DOHH2 (cell line): ENCODE results near the gene MSMP.

Experiments used
- H3F3A ChIP-seq: fragments of 200-600 bp; sonication (generic), shearing (Covaris generic); 2 replicates; pipeline ENCODE4 v1.6.0; 2016; ENCODE audit warnings: antibody characterized with exemption, mild to moderate bottlenecking; ENCODE audit not compliant: control insufficient read depth, insufficient read depth
- H3K27ac ChIP-seq: fragments of 200-600 bp; sonication (generic); 2 replicates; pipeline ENCODE4 v1.5.1; 2014; ENCODE audit warnings: low read depth, mild to moderate bottlenecking, low read length, moderate library complexity
- H3K27me3 ChIP-seq: fragments of 200-600 bp; sonication (generic); 2 replicates; pipeline ENCODE4 v1.6.1; 2014; ENCODE audit warnings: mild to moderate bottlenecking, low read length, mixed read lengths; ENCODE audit not compliant: control insufficient read depth
- H3K36me3 ChIP-seq: fragments of 200-600 bp; sonication (generic); 2 replicates; pipeline ENCODE4 v1.6.1; 2014; ENCODE audit warnings: mild to moderate bottlenecking, low read length, moderate library complexity, mixed read lengths; ENCODE audit not compliant: control insufficient read depth
- H3K4me1 ChIP-seq: fragments of 200-600 bp; sonication (generic); 2 replicates; pipeline ENCODE4 v1.6.1; 2014; ENCODE audit warnings: mild to moderate bottlenecking, low read length, mixed read lengths; ENCODE audit not compliant: control insufficient read depth
- H3K4me2 ChIP-seq: fragments of 200-600 bp; sonication (generic); 2 replicates; pipeline ENCODE4 v1.6.0; 2014; ENCODE audit warnings: mild to moderate bottlenecking, low read length, moderate library complexity
- H3K4me3 ChIP-seq: fragments of 200-600 bp; sonication (generic); 2 replicates; pipeline ENCODE4 v1.5.1; 2014; ENCODE audit warnings: mild to moderate bottlenecking, low read length, mixed read lengths
- H3K79me2 ChIP-seq: fragments of 200-600 bp; sonication (generic); 2 replicates; pipeline ENCODE4 v1.6.1; 2014; ENCODE audit warnings: mild to moderate bottlenecking, low read length, mixed read lengths; ENCODE audit not compliant: control insufficient read depth
- H3K9me2 ChIP-seq: fragments of 200-600 bp; sonication (generic); replicated peaks from 2 replicates; pipeline ENCODE4 v1.6.1; 2014; ENCODE audit warnings: mild to moderate bottlenecking, low read length, mixed read lengths; ENCODE audit not compliant: control insufficient read depth
- H3K9me3 ChIP-seq: fragments of 200-600 bp; sonication (generic); 2 replicates; pipeline ENCODE4 v1.6.1; 2014; ENCODE audit warnings: antibody characterized with exemption, low read length, mixed read lengths; ENCODE audit not compliant: control insufficient read depth, insufficient read depth
- H4K20me1 ChIP-seq: fragments of 200-600 bp; sonication (generic); 2 replicates; pipeline ENCODE4 v1.6.0; 2014; ENCODE audit warnings: low read depth, mild to moderate bottlenecking, antibody characterized with exemption, low read length, moderate library complexity; ENCODE audit not compliant: control insufficient read depth, insufficient read depth
- CTCF ChIP-seq: fragments of 200-600 bp; sonication (generic); IDR thresholded peaks from one replicate; pipeline ENCODE4 v1.5.1; 2014; ENCODE audit warnings: antibody characterized with exemption, mild to moderate bottlenecking, low read depth, low read length; ENCODE audit not compliant: poor library complexity, severe bottlenecking
- EZH2phosphoT487 ChIP-seq: fragments of 200-600 bp; sonication (generic); IDR thresholded peaks from 2 replicates; pipeline ENCODE4 v1.6.1; 2017; ENCODE audit warnings: borderline replicate concordance, mild to moderate bottlenecking, antibody characterized with exemption, low read length, moderate library complexity, mixed read lengths

The MSMP gene

GRCh38 chr9:35738186-35738585, 15.9 kb downstream of the MSMP start:
- H3K27me3 ChIP-seq = no peaks in the 10 kb centered on the region
- peaks cover 6% of the 10 kb centered on the region for H3K79me2 ChIP-seq
- no peak for TF ChIP-seq EZH2phosphoT487
- TF ChIP-seq CTCF = no peak
- peaks cover 75% of the 10 kb centered on the region for H3K36me3 ChIP-seq
- no peak overlapping the region for H3K4me2 ChIP-seq
- peaks cover 17% of the 10 kb centered on the region for H3K4me1 ChIP-seq
- H3K9me2 ChIP-seq = no peaks in the 10 kb centered on the region
- no peak overlapping the region for H3K27ac ChIP-seq
- H3K9me3 ChIP-seq = no peaks in the 10 kb centered on the region
- peaks cover 5% of the 10 kb centered on the region; the same call in 1 of the 2 replicates for H4K20me1 ChIP-seq
- no peak overlapping the region for H3K4me3 ChIP-seq
- H3F3A ChIP-seq = peaks cover 6% of the 10 kb centered on the region

- H3K4me1 ChIP-seq = peaks cover 20% of the 10 kb centered on the region
- no peak overlapping the region for H3K27ac ChIP-seq
- no peaks in the 10 kb centered on the region for H3K27me3 ChIP-seq
- H3K36me3 ChIP-seq = peaks cover 65% of the 10 kb centered on the region
- peaks cover 12% of the 10 kb centered on the region for H3K79me2 ChIP-seq
- no peak overlapping the region for H3K4me2 ChIP-seq
- H3K9me2 ChIP-seq = no peaks in the 10 kb centered on the region
- TF ChIP-seq CTCF (no peak), EZH2phosphoT487 (no peak)
- peaks cover 9% of the 10 kb centered on the region for H3F3A ChIP-seq
- peaks cover 5% of the 10 kb centered on the region; the same call in 1 of the 2 replicates for H4K20me1 ChIP-seq
- H3K4me3 ChIP-seq = no peak overlapping the region
- no peaks in the 10 kb centered on the region for H3K9me3 ChIP-seq
Measured at GRCh38 chr9:35737143-35737542, 16.9 kb downstream of the MSMP start.

- peaks cover 20% of the 10 kb centered on the region for H3K4me1 ChIP-seq
- H3K27ac ChIP-seq = no peak overlapping the region
- H3K9me3 ChIP-seq = no peaks in the 10 kb centered on the region
- TF ChIP-seq EZH2phosphoT487 (no peak), CTCF (peak; percentile 91)
- no peaks in the 10 kb centered on the region for H3K9me2 ChIP-seq
- peaks cover 5% of the 10 kb centered on the region; the same call in 1 of the 2 replicates for H4K20me1 ChIP-seq
- peaks cover 58% of the 10 kb centered on the region for H3K36me3 ChIP-seq
- H3K79me2 ChIP-seq = peaks cover 18% of the 10 kb centered on the region
- H3F3A ChIP-seq = peaks cover 9% of the 10 kb centered on the region
- no peak overlapping the region for H3K4me2 ChIP-seq
- H3K27me3 ChIP-seq = no peaks in the 10 kb centered on the region
- H3K4me3 ChIP-seq = no peak overlapping the region
Measured at GRCh38 chr9:35736201-35736633, 17.9 kb downstream of the MSMP start.
